Lower leg skin (tissue), 3 donors: Measurements from ENCODE around the gene KIRREL3.
"Not testable (repeated sequence)": the region's sequence is repeated elsewhere in the genome, so short reads cannot be mapped to it uniquely, and the experiment has no call there.

ENCODE experiments used
- POLR2A ChIP-seq, 2 donors: fragments of 450-650 bp; IDR thresholded peaks; one replicate each; pipeline ENCODE4 v1.6.1; 2016 to 2017; ENCODE audit warnings: antibody characterized with exemption in 2 of 2, mild to moderate bottlenecking in 1 of 2, moderate library complexity in 1 of 2
- TF ChIP-seq, protein P1 (sequence below), 3 donors: fragments of 450-650 bp; IDR thresholded peaks; one replicate each; pipeline ENCODE4 v1.5.1; 2016; ENCODE audit warnings: antibody characterized with exemption in 3 of 3, mild to moderate bottlenecking in 3 of 3, moderate library complexity in 2 of 3

DNA sequence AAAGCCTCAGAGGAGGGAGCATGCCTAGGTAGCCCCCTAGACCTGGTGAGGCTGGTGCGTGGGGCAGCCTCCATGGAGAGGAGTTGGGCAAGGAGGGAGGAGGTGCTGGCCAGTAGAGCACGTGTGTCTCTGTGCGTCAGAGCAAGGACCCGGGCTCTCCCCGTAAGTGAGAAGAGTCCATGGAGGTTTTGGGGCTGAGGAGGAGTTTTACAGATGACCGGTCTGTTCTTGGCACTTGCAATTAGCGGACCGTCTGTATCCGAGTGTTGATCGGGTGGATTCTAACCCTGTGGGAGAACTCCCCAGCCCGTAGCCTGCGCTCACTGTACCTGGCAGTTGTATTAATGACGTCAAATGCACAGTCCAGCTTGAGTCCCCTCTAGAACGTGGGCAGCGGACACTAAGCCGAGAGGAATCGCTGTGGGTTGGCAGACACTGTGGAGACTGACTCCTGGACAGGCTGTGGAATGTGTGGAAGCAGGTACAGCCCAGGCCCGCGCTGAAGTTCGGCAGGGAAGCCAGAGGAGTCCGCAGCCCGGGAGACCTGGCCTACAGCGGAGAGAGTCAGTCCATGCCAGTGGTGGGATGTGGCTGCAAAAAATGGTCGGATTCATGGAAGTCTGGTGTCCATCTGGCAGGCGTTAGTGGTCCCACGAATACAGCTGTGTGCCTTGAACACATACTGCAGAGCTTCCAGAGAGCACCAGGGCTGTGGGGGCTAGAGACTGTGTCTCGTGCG lies 625.8 kb downstream of the KIRREL3 start:
- TF ChIP-seq, protein P1, sequence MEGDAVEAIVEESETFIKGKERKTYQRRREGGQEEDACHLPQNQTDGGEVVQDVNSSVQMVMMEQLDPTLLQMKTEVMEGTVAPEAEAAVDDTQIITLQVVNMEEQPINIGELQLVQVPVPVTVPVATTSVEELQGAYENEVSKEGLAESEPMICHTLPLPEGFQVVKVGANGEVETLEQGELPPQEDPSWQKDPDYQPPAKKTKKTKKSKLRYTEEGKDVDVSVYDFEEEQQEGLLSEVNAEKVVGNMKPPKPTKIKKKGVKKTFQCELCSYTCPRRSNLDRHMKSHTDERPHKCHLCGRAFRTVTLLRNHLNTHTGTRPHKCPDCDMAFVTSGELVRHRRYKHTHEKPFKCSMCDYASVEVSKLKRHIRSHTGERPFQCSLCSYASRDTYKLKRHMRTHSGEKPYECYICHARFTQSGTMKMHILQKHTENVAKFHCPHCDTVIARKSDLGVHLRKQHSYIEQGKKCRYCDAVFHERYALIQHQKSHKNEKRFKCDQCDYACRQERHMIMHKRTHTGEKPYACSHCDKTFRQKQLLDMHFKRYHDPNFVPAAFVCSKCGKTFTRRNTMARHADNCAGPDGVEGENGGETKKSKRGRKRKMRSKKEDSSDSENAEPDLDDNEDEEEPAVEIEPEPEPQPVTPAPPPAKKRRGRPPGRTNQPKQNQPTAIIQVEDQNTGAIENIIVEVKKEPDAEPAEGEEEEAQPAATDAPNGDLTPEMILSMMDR (IDR thresholded peaks at IDR 0.05) = not testable (repeated sequence)
- TF ChIP-seq POLR2A (IDR thresholded peaks at IDR 0.05) = not testable (repeated sequence)
